Stomach (tissue), 9 donors: ENCODE measurements around the gene DCLRE1C. TPM values are rescaled to one million over a fixed set of nuclear protein-coding genes. Genes with fewer than 3 reads are reported as not detected.
"Not testable (repeated sequence)": the region's sequence is repeated elsewhere in the genome, so short reads cannot be mapped to it uniquely, and the experiment has no call there.

Experiments used
- DNase-seq, 2 donors: peaks; one replicate each; pipeline versions ENCODE4 v3.0.0 to v3.0.0-alpha.2; 2013 to 2019
- H3K27ac ChIP-seq, 5 donors: fragments of 200-600 bp in 4 of 5; sonication (generic) in 4 of 5; one replicate each; pipeline ENCODE4 v1.5.1; 2013 to 2019; ENCODE audit warnings: mild to moderate bottlenecking in 1 of 5, moderate library complexity in 1 of 5
- H3K27me3 ChIP-seq, 3 donors: fragments of 200-600 bp; sonication (generic); one replicate each; pipeline ENCODE4 v1.5.1; 2017 to 2019; ENCODE audit warnings: mixed run types in 1 of 3
- H3K36me3 ChIP-seq, 4 donors: fragments of 200-600 bp; sonication (generic); 1 replicate in 3 of 4; 2 replicates in 1 of 4; pipeline ENCODE4 v1.5.1; 2016 to 2019
- H3K4me1 ChIP-seq, 4 donors: fragments of 200-600 bp; sonication (generic); one replicate each; pipeline ENCODE4 v1.5.1; 2016 to 2019
- H3K4me3 ChIP-seq, 4 donors: fragments of 200-600 bp; sonication (generic) in 3 of 4; one replicate each; pipeline ENCODE4 v1.5.1; 2016 to 2019; ENCODE audit warnings: mild to moderate bottlenecking in 1 of 4
- H3K9me3 ChIP-seq, 4 donors: fragments of 200-600 bp; sonication (generic); one replicate each; pipeline ENCODE4 v1.5.1; 2016 to 2019
- EP300 ChIP-seq: sonication (generic); formaldehyde crosslinking; IDR thresholded peaks from one replicate; pipeline ENCODE4 v1.6.1; 2017; ENCODE audit warnings: antibody characterized with exemption
- POLR2A ChIP-seq, 4 donors: fragments of 450-650 bp; IDR thresholded peaks; one replicate each; pipeline ENCODE4 v1.6.1; 2016; ENCODE audit warnings: antibody characterized with exemption in 4 of 4, control low read depth in 2 of 4, mild to moderate bottlenecking in 1 of 4, moderate library complexity in 1 of 4
- POLR2AphosphoS5 ChIP-seq, 3 donors: sonication (generic); formaldehyde crosslinking; IDR thresholded peaks; one replicate each; pipeline ENCODE4 v1.6.1; 2016; ENCODE audit warnings: antibody characterized with exemption in 3 of 3
- WGBS, 5 donors: extraction: QIAGEN DNeasy Blood & Tissue Kit in 3 of 5; methylation state at CpG; one replicate each; pipeline versions ENCODE4 v1.1.5 to v1.1.7; 2013 to 2018; 5-methylcytosine and 5-hydroxymethylcytosine counted together
- intact Hi-C: fragments of 100-400 bp; cut with DNase I; formaldehyde crosslinking; loops from one replicate; pipeline ENCODE4 v1.15.1; 2023; ENCODE audit warnings: low total_unique reads
- polyA plus RNA-seq, 3 donors: library from polyadenylated mRNA; stranded (reverse); fragments of 200-250 nt; gene quantifications; one replicate each; pipeline ENCODE4 v1.2.3, GENCODE V29; 2013
- total RNA-seq, 5 donors: library from RNA; depleted of rRNA; stranded (reverse); fragments of >200 nt; gene quantifications; one replicate each; pipeline versions ENCODE4 v1.1.0 to v1.2.3, GENCODE V29; 2014 to 2016
- TF ChIP-seq, protein P1 (sequence below), 7 experiments: fragments of 450-650 bp in 4 of 7; fragments of 200-600 bp in 3 of 7; sonication (generic) in 3 of 7; IDR thresholded peaks; one replicate each; pipeline ENCODE4 v1.5.1; 2016 to 2019; ENCODE audit warnings: antibody characterized with exemption in 7 of 7, control low read depth in 2 of 7, mild to moderate bottlenecking in 1 of 7
- donor health status: healthy with polysubstance abuse.
- donor health status: Bipolar disorder and iron deficiency.
- donor health status: healthy.

DCLRE1C gene
- total and polyA plus RNA-seq, 8 donors, result 3.1 to 27.4 (median 7.7) TPM

- Histone ChIP-seq H3K27me3 (no peaks in the 10 kb centered on the region), H3K27ac (no peak overlapping the region), H3K4me1 (no peaks in the 10 kb centered on the region), H3K36me3 (peaks cover 7 to 79% (median 78%) of the 10 kb centered on the region in 4 donors), H3K9me3 (no peaks in the 10 kb centered on the region), H3K4me3 (no peak overlapping the region)
- WGBS, 5 donors, result 75 to 97% (median 94%) methylated on average over 2 of the region's 2 CpGs
- no peak for TF ChIP-seq POLR2AphosphoS5 (IDR thresholded peaks at IDR 0.05)
- no peak for TF ChIP-seq POLR2A (IDR thresholded peaks at IDR 0.05)
- TF ChIP-seq, protein P1, sequence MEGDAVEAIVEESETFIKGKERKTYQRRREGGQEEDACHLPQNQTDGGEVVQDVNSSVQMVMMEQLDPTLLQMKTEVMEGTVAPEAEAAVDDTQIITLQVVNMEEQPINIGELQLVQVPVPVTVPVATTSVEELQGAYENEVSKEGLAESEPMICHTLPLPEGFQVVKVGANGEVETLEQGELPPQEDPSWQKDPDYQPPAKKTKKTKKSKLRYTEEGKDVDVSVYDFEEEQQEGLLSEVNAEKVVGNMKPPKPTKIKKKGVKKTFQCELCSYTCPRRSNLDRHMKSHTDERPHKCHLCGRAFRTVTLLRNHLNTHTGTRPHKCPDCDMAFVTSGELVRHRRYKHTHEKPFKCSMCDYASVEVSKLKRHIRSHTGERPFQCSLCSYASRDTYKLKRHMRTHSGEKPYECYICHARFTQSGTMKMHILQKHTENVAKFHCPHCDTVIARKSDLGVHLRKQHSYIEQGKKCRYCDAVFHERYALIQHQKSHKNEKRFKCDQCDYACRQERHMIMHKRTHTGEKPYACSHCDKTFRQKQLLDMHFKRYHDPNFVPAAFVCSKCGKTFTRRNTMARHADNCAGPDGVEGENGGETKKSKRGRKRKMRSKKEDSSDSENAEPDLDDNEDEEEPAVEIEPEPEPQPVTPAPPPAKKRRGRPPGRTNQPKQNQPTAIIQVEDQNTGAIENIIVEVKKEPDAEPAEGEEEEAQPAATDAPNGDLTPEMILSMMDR (IDR thresholded peaks at IDR 0.05), result no peak
- TF ChIP-seq EP300, result no peak
- intact Hi-C loops, result no loop called here
- no peak for DNase-seq
These were observed 44.8 kb downstream of the DCLRE1C start for GRCh38 chr10:14909101-14909500.

- H3K4me3 ChIP-seq, H3K27ac ChIP-seq, intact Hi-C loops, H3K4me1 ChIP-seq, H3K9me3 ChIP-seq, H3K27me3 ChIP-seq, DNase-seq: not testable (repeated sequence)
- peaks cover 7 to 64% (median 64%) of the 10 kb centered on the region in 4 donors for H3K36me3 ChIP-seq
- 95 to 99% (median 97%) methylated on average over 4 of the region's 4 CpGs for WGBS, 5 donors
These were observed 46.3 kb downstream of the DCLRE1C start for GRCh38 chr10:14907591-14907990.

GRCh38 chr10:14906765-14907164, 47.1 kb downstream of the DCLRE1C start:
- H3K36me3 ChIP-seq, result peaks cover 7 to 56% (median 56%) of the 10 kb centered on the region in 4 donors
- DNase-seq, result no peak
- intact Hi-C loops, result no loop called here
- H3K4me3 ChIP-seq, result no peak overlapping the region
- TF ChIP-seq EP300, result no peak
- TF ChIP-seq POLR2AphosphoS5 (IDR thresholded peaks at IDR 0.05), result no peak
- TF ChIP-seq, protein P1 (IDR thresholded peaks at IDR 0.05), result no peak
- no peak for TF ChIP-seq POLR2A (IDR thresholded peaks at IDR 0.05)
- no peaks in the 10 kb centered on the region for H3K9me3 ChIP-seq
- H3K27me3 ChIP-seq, result no peaks in the 10 kb centered on the region
- no peaks in the 10 kb centered on the region for H3K4me1 ChIP-seq
- WGBS, 5 donors, result 94 to 99% (median 96%) methylated on average over 2 of the region's 2 CpGs
- H3K27ac ChIP-seq, result no peak overlapping the region

GRCh38 chr10:14905890-14906289, 48.0 kb downstream of the DCLRE1C start:
- Histone ChIP-seq H3K4me3 (no peak overlapping the region), H3K36me3 (peaks cover 7 to 51% (median 50%) of the 10 kb centered on the region in 4 donors), H3K27me3 (no peaks in the 10 kb centered on the region), H3K27ac (no peak overlapping the region), H3K4me1 (no peaks in the 10 kb centered on the region), H3K9me3 (no peaks in the 10 kb centered on the region)
- 78 to 90% (median 89%) methylated on average over 2 of the region's 2 CpGs for WGBS, 5 donors
- TF ChIP-seq POLR2AphosphoS5 (IDR thresholded peaks at IDR 0.05), result no peak
- intact Hi-C loops, result no loop called here
- DNase-seq, result no peak

DNA sequence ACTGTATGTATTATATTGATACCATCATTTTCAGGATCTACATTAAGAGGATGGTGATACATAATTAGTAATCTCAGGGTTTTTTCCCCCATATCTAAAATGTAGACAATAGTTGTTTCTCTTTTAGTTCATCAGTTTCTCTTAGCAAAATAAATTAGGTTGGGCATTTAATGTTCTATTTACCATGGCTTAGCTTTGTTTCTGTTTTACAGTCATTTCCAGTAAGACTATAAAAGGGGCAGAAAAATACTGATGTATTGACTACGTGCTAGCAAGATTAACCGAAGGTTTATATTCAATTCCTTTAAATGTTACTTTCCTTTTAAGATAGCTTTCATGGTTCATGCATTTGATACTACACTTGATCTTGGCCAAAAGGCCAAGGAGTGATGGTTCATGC, 49.0 kb downstream of the DCLRE1C start:
- H3K27me3 ChIP-seq, result no peaks in the 10 kb centered on the region
- 81 to 96% (median 94%) methylated on average over 2 of the region's 2 CpGs for WGBS, 5 donors
- no peak for TF ChIP-seq EP300
- TF ChIP-seq POLR2A (IDR thresholded peaks at IDR 0.05), result no peak
- no peak for TF ChIP-seq POLR2AphosphoS5 (IDR thresholded peaks at IDR 0.05)
- TF ChIP-seq, protein P1 (IDR thresholded peaks at IDR 0.05), result no peak
- no peak for DNase-seq
- no peak overlapping the region for H3K27ac ChIP-seq
- no peak overlapping the region for H3K4me3 ChIP-seq
- intact Hi-C loops, result no loop called here
- no peaks in the 10 kb centered on the region for H3K4me1 ChIP-seq
- no peaks in the 10 kb centered on the region for H3K9me3 ChIP-seq
- H3K36me3 ChIP-seq, result peaks cover 7 to 45% (median 40%) of the 10 kb centered on the region in 4 donors
